ENCODE measurements around the gene RTN4RL2. TPM values are rescaled to one million over a fixed set of nuclear protein-coding genes. Genes with fewer than 3 reads are reported as not detected.
A peak's percentile ranks its signal among the peaks of the same experiment; 100 is the strongest.

The RTN4RL2 gene
- total and polyA plus RNA-seq, 9 of the 15 experiments (the other 6 are each of a cell fraction or from before 2014, with no cell fraction given): 0.06 to 1.9 (median 0.34) TPM; not detected in 4

- TF ChIP-seq IRF9 (tag; IDR thresholded peaks at IDR 0.05) (no peak), C11orf30 (IDR thresholded peaks at IDR 0.05; ENCODE audit: low read depth) (peak; percentile 32; the same call in 1 of the 2 replicates), ESRRA (IDR thresholded peaks at IDR 0.05; ENCODE audit: borderline replicate concordance, low read depth) (no peak), ZNF699 (CRISPR knock-in tag; IDR thresholded peaks at IDR 0.05; ENCODE audit: insufficient replicate concordance) (no peak), CXXC5 (CRISPR knock-in tag; IDR thresholded peaks at IDR 0.05) (no peak), CEBPB (tag; IDR thresholded peaks at IDR 0.05) (no peak), ARID2 (IDR thresholded peaks at IDR 0.05) (no peak)
Observed at GRCh38 chr11:57474017-57474802, 13.9 kb downstream of the RTN4RL2 start (continued).

GRCh38 chr11:57474803-57475115 is 14.4 kb downstream of the RTN4RL2 start:
- no peaks in the 10 kb centered on the region for H3K9me1 ChIP-seq (ENCODE audit: control insufficient read depth, insufficient read depth, low read length)
- no peak overlapping the region for H3K4me3 ChIP-seq
- no peaks in the 10 kb centered on the region for H3K79me2 ChIP-seq (ENCODE audit: control insufficient read depth, insufficient read depth, low read length)
- CTCF ChIA-PET (ENCODE audit: low intra/inter-chr PET ratio): no interaction called here
- no peaks in the 10 kb centered on the region; the same call in 1 of the 2 replicates for H4K20me1 ChIP-seq (replicated peaks; ENCODE audit: control insufficient read depth, insufficient read depth, low read length)
- POLR2A ChIA-PET: interaction anchor here (0.5 to 1.3 kb wide), 5 partner anchors 9 to 163 kb away, joined by 3 to 6 read pairs (median 3); no protein-coding TSS in a partner anchor
- H3K9me3 ChIP-seq (replicated peaks; ENCODE audit: control insufficient read depth, insufficient read depth, low read depth, low read length): no peaks in the 10 kb centered on the region
- no peaks in the 10 kb centered on the region for H3K27me3 ChIP-seq (ENCODE audit: control insufficient read depth in 2 of 2, insufficient read depth in 2 of 2, low read length in 2 of 2)
- H3K27ac ChIP-seq (ENCODE audit: extremely low read depth, low read depth, low read length): no peak overlapping the region
- ATAC-seq: peak; percentile 12; the same call in 2 of the 3 replicates
- H2AFZ ChIP-seq (ENCODE audit: low read depth, low read length): no peak overlapping the region
- H3K4me2 ChIP-seq (ENCODE audit: insufficient read depth, low read length): no peak overlapping the region
- in situ Hi-C loops (cut with MboI): no loop called here
- DNase-seq (ENCODE audit: extremely low read depth in 1 of 4, low spot score in 3 of 4): no peak
- BruUV-seq (replicated peaks): no TSS peak
- H3K36me3 ChIP-seq (ENCODE audit: control insufficient read depth, insufficient read depth, low read length): peaks cover 3% of the 10 kb centered on the region; the same call in 1 of the 3 replicates
- 55% methylated on average over 5 of the region's 5 CpGs for WGBS (ENCODE audit: insufficient coverage, low coverage, missing lambda C conversion rate)
- intact Hi-C loops (cut with micrococcal nuclease): no loop called here
- peaks cover 23 to 33% of the 10 kb centered on the region in 2 experiments for H3K4me1 ChIP-seq (replicated peaks in 1 of 2; ENCODE audit: control insufficient read depth in 2 of 2, insufficient read depth in 2 of 2, low read length in 2 of 2)
- FAIRE-seq: no peak
- peak overlapping the region in 1 of 2 experiments; percentile 75; a peak in 2 of 4 replicates for H3K9ac ChIP-seq (ENCODE audit: insufficient read depth in 1 of 2, low read depth in 2 of 2, low read length in 2 of 2)
- TF ChIP-seq KLF16 (IDR thresholded peaks at IDR 0.05) (no peak), ARHGAP35 (IDR thresholded peaks at IDR 0.05; ENCODE audit: partially characterized antibody) (no peak), CHD2 (IDR thresholded peaks at IDR 0.05; ENCODE audit: low read depth, low read length) (no peak), HDAC2 (IDR thresholded peaks at IDR 0.05) (no peak), REST (IDR thresholded peaks at IDR 0.05; ENCODE audit: borderline replicate concordance) (peak; percentile 72), REST (CRISPR knock-in tag; IDR thresholded peaks at IDR 0.05; ENCODE audit: low read depth) (no peak), KAT8 (IDR thresholded peaks at IDR 0.05; ENCODE audit: low read depth) (no peak)
